Epidermal melanocyte (primary cell): ENCODE measurements around the gene TRAF3IP3.

Source experiments
- DNase-seq: peaks from one replicate; pipeline ENCODE4 v3.0.0; 2011; ENCODE audit warnings: low spot score; ENCODE audit not compliant: insufficient read length

Gene TRAF3IP3

DNA sequence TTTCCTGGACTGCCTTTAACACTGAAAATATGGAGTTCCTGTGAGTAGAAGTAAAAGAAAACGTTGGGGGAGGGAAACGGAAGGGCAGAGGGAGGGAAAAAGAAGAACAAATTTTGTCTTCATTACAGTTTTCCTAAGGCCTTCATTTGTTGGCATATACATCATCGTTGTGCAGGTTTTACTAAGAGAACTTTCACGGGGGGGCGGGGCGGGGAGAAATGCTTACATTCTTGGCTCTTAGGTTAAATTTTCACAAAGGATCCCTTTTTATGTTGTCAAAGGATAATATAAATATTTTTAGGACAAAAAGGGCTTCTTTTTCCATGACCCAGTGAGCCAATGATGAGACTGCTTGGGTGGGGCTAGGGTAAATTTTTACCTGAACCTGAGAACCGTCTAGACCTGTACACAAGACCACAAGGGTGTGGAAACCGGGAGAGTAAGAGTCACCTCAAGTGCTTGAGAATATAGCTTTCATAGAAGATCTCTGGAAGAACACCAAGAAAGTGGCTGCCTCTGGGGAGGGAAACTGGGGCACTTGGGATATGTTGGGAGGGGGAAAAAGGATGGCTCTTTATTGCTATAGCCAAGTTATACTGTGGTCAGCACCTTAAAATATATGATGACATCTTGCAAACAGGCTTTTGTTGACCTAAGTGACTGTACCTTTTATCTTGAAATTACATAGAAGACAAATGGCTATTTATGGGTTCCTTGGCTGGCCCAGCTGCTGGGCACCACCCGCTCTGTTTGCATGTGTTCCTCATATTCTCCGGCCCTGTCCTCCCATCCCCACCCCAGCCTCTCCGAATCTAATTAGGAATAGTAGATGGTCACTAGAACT lies 70.0 kb downstream of the TRAF3IP3 start:
- DNase-seq = no peak

DNA sequence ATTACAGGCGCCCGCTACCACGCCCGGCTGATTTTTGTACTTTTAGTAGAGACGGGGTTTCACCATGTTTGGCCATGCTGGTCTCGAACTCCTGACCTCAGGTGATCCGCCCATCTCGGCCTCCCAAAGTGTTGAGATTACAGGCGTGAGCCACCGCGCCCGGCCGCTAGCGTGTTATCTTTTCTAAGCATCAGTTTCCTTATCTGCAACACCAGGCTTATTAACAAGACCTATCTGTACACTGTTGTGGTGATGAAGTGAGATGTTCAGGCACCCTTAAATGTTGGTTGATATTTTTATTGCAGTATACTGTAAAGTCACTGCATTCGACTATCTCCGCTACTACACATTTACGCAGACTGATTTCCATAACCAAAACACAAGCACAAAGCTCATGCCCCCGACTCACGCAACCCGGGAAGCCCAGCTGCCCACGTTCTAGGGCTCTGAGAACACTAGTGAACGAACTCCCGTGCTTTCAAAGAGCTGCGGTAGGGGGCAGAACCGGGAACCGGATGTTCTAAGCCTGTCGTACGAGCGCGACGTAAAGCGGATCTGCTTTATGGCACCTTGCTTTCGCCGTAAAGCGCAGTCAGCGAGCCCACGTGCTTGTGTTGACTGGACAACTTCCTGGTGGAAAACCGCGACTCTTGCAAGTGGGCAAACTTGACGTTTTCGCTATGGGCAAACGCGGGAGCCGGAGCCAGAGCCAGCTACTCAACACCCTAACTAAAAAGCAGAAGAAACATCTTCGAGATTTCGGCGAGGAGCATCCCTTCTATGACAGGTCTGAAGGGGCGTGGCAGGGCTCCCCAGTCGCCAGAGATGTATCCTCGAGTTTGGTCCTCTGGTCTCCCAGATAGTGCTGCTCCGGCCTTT lies 71.8 kb downstream of the TRAF3IP3 start, which contains the start of gene UTP25:
Gene UTP25, plus strand, starts transcription at position 589 of the 879 bp plus-strand sequence. Its CDS starts 92 bp downstream, at position 681.
- peak; percentile 82 for DNase-seq

DNA sequence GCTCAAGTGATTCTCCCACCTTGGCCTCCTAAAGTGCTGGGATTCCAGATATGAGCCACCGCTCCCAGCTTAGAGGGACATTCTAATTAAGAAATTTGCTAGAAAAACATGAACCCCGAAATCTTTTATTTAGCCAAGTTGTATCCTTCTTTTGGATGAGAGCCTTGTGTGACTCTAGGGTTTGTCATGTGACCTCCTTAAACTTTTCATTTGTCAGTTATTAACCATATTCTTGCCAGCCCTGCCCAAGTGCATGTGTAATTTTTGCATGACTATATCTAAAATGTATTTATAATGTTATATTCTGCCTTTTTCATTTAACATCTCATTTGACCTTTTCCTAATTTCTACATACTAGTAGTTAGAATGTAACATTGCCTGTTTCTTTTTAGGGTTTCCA lies 73.9 kb downstream of the TRAF3IP3 start:
- DNase-seq = no peak

DNA sequence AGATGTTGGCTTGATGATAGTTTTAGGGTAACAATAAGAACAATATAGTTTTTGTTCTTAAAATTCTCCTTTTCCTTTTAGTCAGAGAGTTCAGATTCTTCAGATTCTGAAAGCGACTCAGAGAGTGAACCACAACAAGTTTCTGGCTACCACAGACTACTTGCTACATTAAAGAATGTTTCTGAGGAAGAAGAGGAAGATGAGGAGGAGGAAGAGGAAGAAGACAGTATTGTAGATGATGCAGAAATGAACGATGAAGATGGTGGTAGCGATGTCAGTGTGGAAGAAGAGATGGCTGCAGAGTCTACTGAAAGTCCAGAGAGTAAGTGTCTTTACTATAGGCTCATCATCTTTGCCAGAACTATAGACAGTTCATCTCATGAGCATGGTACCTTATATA lies 74.9 kb downstream of the TRAF3IP3 start:
- no peak for DNase-seq

GRCh38 chr1:209831615-209832014 lies 75.8 kb downstream of the TRAF3IP3 start:
- no peak for DNase-seq
